Measurements from ENCODE around the gene KITLG. TPM values are rescaled to one million over a fixed set of nuclear protein-coding genes. Genes with fewer than 3 reads are reported as not detected.

The KITLG gene
- total RNA-seq, 1 experiment from 2014 or later, result 7.4 TPM

- Histone ChIP-seq H3K9me3 (ENCODE audit: control insufficient read depth, insufficient read depth, low read depth, low read length) (no peaks in the 10 kb centered on the region), H3K4me3 (ENCODE audit: low read depth in 2 of 2, low read length in 2 of 2) (no peak overlapping the region), H3K27ac (ENCODE audit: low read length) (no peak overlapping the region), H3K27me3 (ENCODE audit: control insufficient read depth, insufficient read depth, low read length) (no peaks in the 10 kb centered on the region), H3K36me3 (ENCODE audit: control insufficient read depth, insufficient read depth, low read length) (no peaks in the 10 kb centered on the region), H3K4me1 (ENCODE audit: control insufficient read depth, insufficient read depth, low read length) (no peaks in the 10 kb centered on the region; the same call in 1 of the 2 replicates)
- ChIA-PET CTCF (no interaction called here), POLR2A (no interaction called here)
- DNase-seq (ENCODE audit: low read depth, low spot score) (no peak), ATAC-seq (no peak)
- BruUV-seq (replicated peaks), result no TSS peak
- in situ Hi-C loops (cut with HindIII; ENCODE audit: low pct_unique_long_range_greater_than_20kb, low sequenced_read_pairs), result no loop called here
- no peak for TF ChIP-seq SIN3A (IDR thresholded peaks at IDR 0.05; ENCODE audit: borderline replicate concordance, insufficient read depth, low read depth, low read length)
- TF ChIP-seq REST (IDR thresholded peaks at IDR 0.05; ENCODE audit: insufficient read depth in 1 of 2, low read depth in 2 of 2, low read length in 1 of 2), result no peak
- TF ChIP-seq TCF7L2 (IDR thresholded peaks at IDR 0.05; ENCODE audit: low read depth, low read length), result no peak
- no peak for TF ChIP-seq CTCF (IDR thresholded peaks at IDR 0.05)
- no peak for TF ChIP-seq POLR2AphosphoS5 (IDR thresholded peaks at IDR 0.05; ENCODE audit: low read depth, low read length)
- intact Hi-C loops (cut with micrococcal nuclease; ENCODE audit: unreplicated experiment), result no loop called here
These were observed 20.5 kb downstream of the KITLG start for GRCh38 chr12:88559772-88560171.

DNA sequence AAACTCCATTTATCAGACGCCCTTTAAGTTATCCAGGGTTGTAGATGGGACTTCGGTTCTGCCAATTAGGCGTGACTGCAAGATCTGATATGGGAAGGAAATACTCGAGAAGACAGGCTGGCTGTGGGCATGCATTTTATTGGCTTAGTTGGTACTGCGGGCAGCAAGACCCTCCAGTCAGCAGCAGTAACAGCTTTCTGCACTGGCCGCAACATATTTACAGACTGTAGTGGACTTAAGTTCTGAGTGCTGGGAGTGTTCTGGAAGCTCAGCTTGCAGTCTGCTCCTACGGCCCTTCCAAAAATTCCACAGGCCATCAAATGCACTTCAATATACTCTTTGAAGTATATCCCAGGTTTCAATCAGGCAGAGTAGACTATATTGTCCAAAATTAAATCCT lies 21.1 kb downstream of the KITLG start:
- no peak for ATAC-seq
- BruUV-seq (replicated peaks), result no TSS peak
- Histone ChIP-seq H3K27me3 (ENCODE audit: control insufficient read depth, insufficient read depth, low read length) (no peaks in the 10 kb centered on the region), H3K36me3 (ENCODE audit: control insufficient read depth, insufficient read depth, low read length) (no peaks in the 10 kb centered on the region), H3K9me3 (ENCODE audit: control insufficient read depth, insufficient read depth, low read depth, low read length) (no peaks in the 10 kb centered on the region), H3K4me3 (ENCODE audit: low read depth in 2 of 2, low read length in 2 of 2) (no peak overlapping the region), H3K27ac (ENCODE audit: low read length) (no peak overlapping the region), H3K4me1 (ENCODE audit: control insufficient read depth, insufficient read depth, low read length) (no peaks in the 10 kb centered on the region; the same call in 1 of the 2 replicates)
- intact Hi-C loops (cut with micrococcal nuclease; ENCODE audit: unreplicated experiment) (no loop called here), in situ Hi-C loops (cut with HindIII; ENCODE audit: low pct_unique_long_range_greater_than_20kb, low sequenced_read_pairs) (no loop called here)
- ChIA-PET CTCF (no interaction called here), POLR2A (no interaction called here)
- DNase-seq (ENCODE audit: low read depth, low spot score), result no peak
- no peak for TF ChIP-seq CTCF (IDR thresholded peaks at IDR 0.05)
- no peak for TF ChIP-seq POLR2AphosphoS5 (IDR thresholded peaks at IDR 0.05; ENCODE audit: low read depth, low read length)
- TF ChIP-seq REST (IDR thresholded peaks at IDR 0.05; ENCODE audit: insufficient read depth in 1 of 2, low read depth in 2 of 2, low read length in 1 of 2), result no peak
- TF ChIP-seq SIN3A (IDR thresholded peaks at IDR 0.05; ENCODE audit: borderline replicate concordance, insufficient read depth, low read depth, low read length), result no peak
- no peak for TF ChIP-seq TCF7L2 (IDR thresholded peaks at IDR 0.05; ENCODE audit: low read depth, low read length)
